HCT116 (cell line): Measurements from ENCODE around the gene C2CD3. TPM values are rescaled to one million over a fixed set of nuclear protein-coding genes. Genes with fewer than 3 reads are reported as not detected.

ENCODE experiments used
- ATAC-seq: fragments of 200-7000 bp; cut with Tn5 transposase; 2 replicates; pipeline ENCODE4 v1.9.1; 2020; ENCODE audit warnings: mild to moderate bottlenecking, moderate library complexity
- BruUV-seq: library from RNA; stranded (reverse); fragments of 400-500 nt; replicated peaks from 2 replicates; lab custom pipeline; 2021; lab: Mats Ljungman, UMichigan
- CTCF ChIA-PET: fragments of 300-600 bp; sonication (Branson Sonifier 250); formaldehyde crosslinking; loops from one replicate; lab custom pipeline; 2021; ENCODE audit warnings: antibody characterized with exemption; lab: Charles Lee
- POLR2A ChIA-PET: fragments of 300-600, 350-600 bp; sonication (Branson Sonifier 250); formaldehyde crosslinking; loops from one replicate; lab custom pipeline; 2021; ENCODE audit warnings: antibody characterized with exemption; lab: Charles Lee
- RAD21 ChIA-PET, 2 experiments: fragments of 300-600 bp; sonication (Branson Sonifier 250); formaldehyde crosslinking; loops; one replicate each; lab custom pipeline; 2023; ENCODE audit warnings: low total read pairs in 2 of 2; ENCODE audit not compliant: uncharacterized antibody in 2 of 2, unreplicated experiment in 2 of 2, low non-redundant PET in 1 of 2; lab: Charles Lee
- DNase-seq: peaks from one replicate; pipeline ENCODE4 v3.0.0-alpha.2; 2010; ENCODE audit warnings: low read depth, low spot score
- H2AFZ ChIP-seq: fragments of 200-600 bp; shearing (Covaris generic), sonication (generic); 2 replicates; pipeline ENCODE4 v1.6.1; 2017; ENCODE audit warnings: low read depth, mixed run types, mixed read lengths, antibody characterized with exemption, low read length; ENCODE audit not compliant: poor library complexity, severe bottlenecking
- H3K27ac ChIP-seq: 2 replicates; pipeline ENCODE4 v1.5.1; 2012; ENCODE audit warnings: low read depth, low read length
- H3K27me3 ChIP-seq: fragments of 200-600 bp; sonication (generic); 2 replicates; pipeline ENCODE4 v1.6.1; 2016; ENCODE audit warnings: mixed run types, low read length, mixed read lengths; ENCODE audit not compliant: insufficient read depth
- H3K36me3 ChIP-seq, 2 experiments: fragments of 200-500 bp in 1 of 2; fragments of 200-600 bp in 1 of 2; sonication (Bioruptor generic) in 1 of 2; sonication (generic) in 1 of 2; 2 replicates each; pipeline versions ENCODE4 v1.5.1 to v1.6.1; 2014 to 2016; ENCODE audit warnings: low read length in 2 of 2, inconsistent platforms in 1 of 2, mixed read lengths in 1 of 2, mixed run types in 1 of 2; ENCODE audit not compliant: insufficient read depth in 2 of 2, control insufficient read depth in 1 of 2
- H3K4me1 ChIP-seq, 2 experiments: fragments of 200-600 bp in 1 of 2; sonication (generic) in 1 of 2; 2 replicates each; pipeline versions ENCODE4 v1.5.1 to v1.6.1; 2012 to 2017; ENCODE audit warnings: low read length in 2 of 2, inconsistent platforms in 1 of 2, mild to moderate bottlenecking in 1 of 2, mixed read lengths in 1 of 2, mixed run types in 1 of 2, moderate library complexity in 1 of 2; ENCODE audit not compliant: insufficient read depth in 2 of 2, control insufficient read depth in 1 of 2
- H3K4me2 ChIP-seq: fragments of 200-600 bp; sonication (generic); 2 replicates; pipeline ENCODE4 v1.6.1; 2017; ENCODE audit warnings: mixed run types, low read length, mixed read lengths
- H3K4me3 ChIP-seq, 2 experiments: fragments of 200-600 bp in 1 of 2; sonication (generic) in 1 of 2; replicated peaks in 1 of 2; 2 replicates each; pipeline ENCODE4 v1.5.1; 2011 to 2016; ENCODE audit warnings: low read length in 2 of 2, control low read depth in 1 of 2, low read depth in 1 of 2, mild to moderate bottlenecking in 1 of 2, mixed read lengths in 1 of 2, mixed run types in 1 of 2
- H3K79me2 ChIP-seq: fragments of 200-600 bp; sonication (generic); 2 replicates; pipeline ENCODE4 v1.6.1; 2017; ENCODE audit warnings: mild to moderate bottlenecking, mixed run types, low read length, moderate library complexity, mixed read lengths; ENCODE audit not compliant: insufficient read depth
- H3K9ac ChIP-seq: fragments of 200-600 bp; sonication (generic); 2 replicates; pipeline ENCODE4 v1.6.1; 2016; ENCODE audit warnings: low read length, mixed read lengths
- H3K9me2 ChIP-seq: fragments of 200-600 bp; sonication (generic), shearing (Covaris generic); 2 replicates; pipeline ENCODE4 v1.6.1; 2017; ENCODE audit warnings: mixed run types, mild to moderate bottlenecking, moderate library complexity; ENCODE audit not compliant: insufficient read depth
- H3K9me3 ChIP-seq, 2 experiments: fragments of 200-500 bp in 1 of 2; fragments of 200-600 bp in 1 of 2; sonication (Bioruptor generic) in 1 of 2; sonication (generic) in 1 of 2; 2 replicates each; pipeline ENCODE4 v1.6.1; 2014 to 2017; ENCODE audit warnings: low read length in 2 of 2, mixed read lengths in 2 of 2, inconsistent platforms in 1 of 2, low read depth in 1 of 2, mild to moderate bottlenecking in 1 of 2, mixed run types in 1 of 2, moderate library complexity in 1 of 2; ENCODE audit not compliant: control insufficient read depth in 1 of 2, insufficient read depth in 1 of 2
- H4K20me1 ChIP-seq: fragments of 200-600 bp; sonication (generic), shearing (Covaris generic); 2 replicates; pipeline ENCODE4 v1.6.1; 2017; ENCODE audit warnings: mixed run types, mild to moderate bottlenecking, moderate library complexity; ENCODE audit not compliant: insufficient read depth
- CBX3 ChIP-seq: IDR thresholded peaks from 2 replicates; pipeline ENCODE4 v1.6.1; 2012; ENCODE audit warnings: low read depth
- CEBPB ChIP-seq: IDR thresholded peaks from 2 replicates; pipeline ENCODE4 v1.6.1; 2012; ENCODE audit warnings: low read depth
- CTCF ChIP-seq, 3 experiments: fragments of 200-600 bp in 1 of 3; sonication (generic) in 1 of 3; IDR thresholded peaks in 2 of 3; conservative IDR thresholded peaks in 1 of 3; 2 replicates each; pipeline ENCODE4 v1.5.1; 2012 to 2017; ENCODE audit warnings: low read depth in 2 of 3, low read length in 2 of 3, antibody characterized with exemption in 1 of 3, borderline replicate concordance in 1 of 3, control low read depth in 1 of 3, mild to moderate bottlenecking in 1 of 3, mixed read lengths in 1 of 3, mixed run types in 1 of 3, moderate library complexity in 1 of 3; ENCODE audit not compliant: insufficient read depth in 1 of 3
- ELF1 ChIP-seq: IDR thresholded peaks from 2 replicates; pipeline ENCODE4 v1.6.1; 2012; ENCODE audit warnings: low read depth, borderline replicate concordance
- EZH2 ChIP-seq: fragments of 200-600 bp; sonication (generic); IDR thresholded peaks from 2 replicates; pipeline ENCODE4 v1.6.1; 2017; ENCODE audit warnings: antibody characterized with exemption, mixed run types
- EZH2phosphoT487 ChIP-seq: fragments of 200-600 bp; IDR thresholded peaks from 2 replicates; pipeline ENCODE4 v1.6.1; 2018; ENCODE audit warnings: antibody characterized with exemption, borderline replicate concordance
- JUND ChIP-seq: IDR thresholded peaks from 2 replicates; pipeline ENCODE4 v1.6.1; 2012
- MAX ChIP-seq: IDR thresholded peaks from 2 replicates; pipeline ENCODE4 v1.6.1; 2012
- POLR2A ChIP-seq: IDR thresholded peaks from 2 replicates; pipeline ENCODE4 v1.7.0; 2011; ENCODE audit warnings: borderline replicate concordance; ENCODE audit not compliant: insufficient read depth, insufficient read length; ENCODE audit errors: extremely low read depth
- RAD21 ChIP-seq: IDR thresholded peaks from 2 replicates; pipeline ENCODE4 v1.6.1; 2012; ENCODE audit warnings: low read depth, mild to moderate bottlenecking
- REST ChIP-seq: IDR thresholded peaks from 2 replicates; pipeline ENCODE4 v1.6.1; 2012; ENCODE audit warnings: low read depth
- SIN3A ChIP-seq: IDR thresholded peaks from 2 replicates; pipeline ENCODE4 v1.6.1; 2012; ENCODE audit warnings: low read depth
- SP1 ChIP-seq: IDR thresholded peaks from 2 replicates; pipeline ENCODE4 v1.6.1; 2012; ENCODE audit warnings: low read depth
- SRF ChIP-seq: IDR thresholded peaks from 2 replicates; pipeline ENCODE4 v1.6.1; 2012; ENCODE audit warnings: low read depth
- TCF7L2 ChIP-seq: IDR thresholded peaks from 2 replicates; pipeline ENCODE4 v1.7.0; 2011; ENCODE audit warnings: borderline replicate concordance, inconsistent platforms; ENCODE audit not compliant: insufficient read depth, insufficient read length; ENCODE audit errors: extremely low read depth
- YY1 ChIP-seq: IDR thresholded peaks from 2 replicates; pipeline ENCODE4 v1.6.1; 2011; ENCODE audit warnings: low read length, low read depth, moderate library complexity, mild to moderate bottlenecking; ENCODE audit not compliant: insufficient replicate concordance; ENCODE audit errors: extremely low read depth
- ZBTB33 ChIP-seq: IDR thresholded peaks from 2 replicates; pipeline ENCODE4 v1.6.1; 2011; ENCODE audit warnings: mild to moderate bottlenecking, low read length, moderate library complexity; ENCODE audit not compliant: insufficient replicate concordance; ENCODE audit errors: extremely low read depth
- ZFX ChIP-seq: fragments of 450-650 bp; IDR thresholded peaks from 2 replicates; pipeline ENCODE4 v1.6.1; 2017
- ZNF274 ChIP-seq: fragments of 200-500 bp; sonication (Bioruptor generic); IDR thresholded peaks from 2 replicates; pipeline ENCODE4 v1.6.1; 2014; ENCODE audit warnings: mild to moderate bottlenecking, low read depth, low read length, inconsistent platforms
- intact Hi-C: fragments of 100-400 bp; cut with micrococcal nuclease; formaldehyde crosslinking; loops from 2 replicates; pipeline ENCODE4 v1.10.0; 2022
- total RNA-seq: library from RNA; stranded (reverse); gene quantifications from one replicate; pipeline ENCODE4 v1.2.1, GENCODE V29; 2021; ENCODE audit not compliant: unreplicated experiment

The C2CD3 gene
- total RNA-seq, 1 experiment from 2014 or later = 30.6 TPM

- POLR2A ChIA-PET = interaction anchor here (1.5 kb wide), 1 partner anchor 9 kb away, joined by 4 read pairs; no protein-coding TSS in a partner anchor
Observed at GRCh38 chr11:73978576-73979086, 192.2 kb downstream of the C2CD3 start.

More at GRCh38 chr11:73978576-73979086, 192.2 kb downstream of the C2CD3 start:
- no peak overlapping the region for H3K9ac ChIP-seq
- H3K9me2 ChIP-seq = no peaks in the 10 kb centered on the region
- TF ChIP-seq ZBTB33 (no peak), SP1 (no peak), JUND (no peak), REST (no peak), CTCF (IDR thresholded peaks at IDR 0.05 in 2 of 3, conservative IDR thresholded peaks at IDR 0.05 in 1 of 3; ENCODE audit: borderline replicate concordance in 1 of 3, insufficient read depth in 1 of 3, low read depth in 2 of 3, low read length in 2 of 3) (no peak), YY1 (no peak), SRF (no peak), ELF1 (no peak), EZH2phosphoT487 (no peak), RAD21 (no peak), SIN3A (no peak), CBX3 (no peak), MAX (no peak), EZH2 (no peak), ZNF274 (no peak), CEBPB (no peak), POLR2A (no peak), TCF7L2 (no peak), ZFX (no peak)
- H3K4me3 ChIP-seq = no peak overlapping the region
- DNase-seq (no peak), ATAC-seq (no peak)
- H3K4me1 ChIP-seq = peaks cover 19 to 38% of the 10 kb centered on the region in 2 experiments
- intact Hi-C loops = no loop called here
- BruUV-seq = no TSS peak
- CTCF ChIA-PET = no interaction called here
- H3K79me2 ChIP-seq = 0 out of 2 replicates have a peak, but pooled peaks cover 3% of the 10 kb centered on the region
- RAD21 ChIA-PET = no interaction called here
- H2AFZ ChIP-seq = no peak overlapping the region
- no peak overlapping the region for H3K27ac ChIP-seq
- no peaks in the 10 kb centered on the region for H4K20me1 ChIP-seq
- peaks cover 0 to 2% of the 10 kb centered on the region in 2 experiments; a peak in 1 of 4 replicates for H3K36me3 ChIP-seq
- no peaks in the 10 kb centered on the region for H3K27me3 ChIP-seq
- H3K9me3 ChIP-seq = no peaks in the 10 kb centered on the region
- H3K4me2 ChIP-seq = no peak overlapping the region
